Motor neuron (in vitro differentiated cells): ENCODE data around the gene TRAF4. TPM values are rescaled to one million over a fixed set of nuclear protein-coding genes. Genes with fewer than 3 reads are reported as not detected.

Experiments
- ATAC-seq, 8 experiments: fragments of 200-7000 bp; cut with Tn5 transposase; replicated peaks in 6 of 8; 2 replicates each; pipeline ENCODE4 v1.8.0; 2021; ENCODE audit warnings: mild to moderate bottlenecking in 8 of 8, moderate library complexity in 8 of 8
- H3K27ac ChIP-seq, 2 donors: fragments of 250-450 bp; sonication (Bioruptor Pico); 2 replicates each; pipeline ENCODE4 v1.9.0; 2021; ENCODE audit warnings: antibody characterized with exemption in 2 of 2, mild to moderate bottlenecking in 2 of 2, moderate library complexity in 1 of 2
- H3K4me1 ChIP-seq, 2 donors: fragments of 250-450 bp; sonication (Bioruptor Pico); replicated peaks in 1 of 2; 2 replicates each; pipeline ENCODE4 v1.6.1; 2021; ENCODE audit warnings: antibody characterized with exemption in 2 of 2, mild to moderate bottlenecking in 2 of 2, moderate library complexity in 1 of 2
- H3K4me3 ChIP-seq, 5 donors: fragments of 250-450 bp; sonication (Bioruptor Pico); 2 replicates each; pipeline ENCODE4 v1.9.0; 2021; ENCODE audit warnings: antibody characterized with exemption in 5 of 5, mild to moderate bottlenecking in 5 of 5, moderate library complexity in 4 of 5
- WGBS, 10 experiments: fragments of 450-650 bp; shearing (Covaris generic); methylation state at CpG; one replicate each; pipeline ENCODE4 v1.0.0; 2022; 5-methylcytosine and 5-hydroxymethylcytosine counted together
- in situ Hi-C, 9 experiments: fragments of 400-800 bp; cut with MboI; loops; one replicate each; pipeline ENCODE4 v1.15.0; 2021; ENCODE audit warnings: low sequenced_read_pairs in 9 of 9, low pct_unique_long_range_greater_than_20kb in 2 of 9; ENCODE audit not compliant: unreplicated experiment in 9 of 9
- total RNA-seq, 8 experiments: library from RNA; unstranded; fragments of 300-600 nt; gene quantifications; 2 replicates each; pipeline versions ENCODE4 v1.2.3 to v1.2.4, GENCODE V29; 2022

Gene TRAF4
- total RNA-seq, 8 experiments from 2014 or later = 38.4 to 86.7 (median 67.7) TPM

DNA sequence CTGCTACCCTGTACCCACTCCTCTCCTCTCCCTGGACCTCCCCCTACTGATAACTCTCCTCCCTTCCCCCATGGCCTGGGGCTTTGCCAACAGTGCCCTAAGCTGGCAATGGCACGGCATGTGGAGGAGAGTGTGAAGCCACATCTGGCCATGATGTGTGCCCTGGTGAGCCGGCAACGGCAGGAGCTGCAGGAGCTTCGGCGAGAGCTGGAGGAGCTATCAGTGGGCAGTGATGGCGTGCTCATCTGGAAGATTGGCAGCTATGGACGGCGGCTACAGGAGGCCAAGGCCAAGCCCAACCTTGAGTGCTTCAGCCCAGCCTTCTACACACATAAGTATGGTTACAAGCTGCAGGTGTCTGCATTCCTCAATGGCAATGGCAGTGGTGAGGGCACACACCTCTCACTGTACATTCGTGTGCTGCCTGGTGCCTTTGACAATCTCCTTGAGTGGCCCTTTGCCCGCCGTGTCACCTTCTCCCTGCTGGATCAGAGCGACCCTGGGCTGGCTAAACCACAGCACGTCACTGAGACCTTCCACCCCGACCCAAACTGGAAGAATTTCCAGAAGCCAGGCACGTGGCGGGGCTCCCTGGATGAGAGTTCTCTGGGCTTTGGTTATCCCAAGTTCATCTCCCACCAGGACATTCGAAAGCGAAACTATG lies 5.2 kb downstream of the TRAF4 start:
- in situ Hi-C loops = loop anchor here in 1 of 9 experiments (25.0 kb wide), 1 partner anchor 363 kb away; no protein-coding TSS in a partner anchor
- 80 to 96% (median 87%) methylated on average over 1 to 7 of the region's 18 CpGs; no CpG with 5 or more reads in 4 of the 10 experiments for WGBS, 10 experiments
- H3K4me1 ChIP-seq = peaks cover 22 to 23% of the 10 kb centered on the region in 2 donors
- no peak overlapping the region for H3K4me3 ChIP-seq
- no peak overlapping the region for H3K27ac ChIP-seq
- ATAC-seq = no peak

DNA sequence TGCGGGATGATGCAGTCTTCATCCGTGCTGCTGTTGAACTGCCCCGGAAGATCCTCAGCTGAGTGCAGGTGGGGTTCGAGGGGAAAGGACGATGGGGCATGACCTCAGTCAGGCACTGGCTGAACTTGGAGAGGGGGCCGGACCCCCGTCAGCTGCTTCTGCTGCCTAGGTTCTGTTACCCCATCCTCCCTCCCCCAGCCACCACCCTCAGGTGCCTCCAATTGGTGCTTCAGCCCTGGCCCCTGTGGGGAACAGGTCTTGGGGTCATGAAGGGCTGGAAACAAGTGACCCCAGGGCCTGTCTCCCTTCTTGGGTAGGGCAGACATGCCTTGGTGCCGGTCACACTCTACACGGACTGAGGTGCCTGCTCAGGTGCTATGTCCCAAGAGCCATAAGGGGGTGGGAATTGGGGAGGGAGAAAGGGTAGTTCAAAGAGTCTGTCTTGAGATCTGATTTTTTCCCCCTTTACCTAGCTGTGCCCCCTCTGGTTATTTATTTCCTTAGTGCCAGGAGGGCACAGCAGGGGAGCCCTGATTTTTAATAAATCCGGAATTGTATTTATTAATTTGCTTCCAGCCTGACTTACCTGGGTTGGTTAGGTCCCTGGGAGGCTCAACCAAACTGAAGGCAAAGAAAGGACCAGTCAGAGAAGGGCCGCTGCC lies 5.8 kb downstream of the TRAF4 start:
- peak overlapping the region in 1 of 2 donors; percentile 42 for H3K27ac ChIP-seq
- peak overlapping the region in 2 of 5 donors; percentile 1 to 4 for H3K4me3 ChIP-seq
- WGBS, 10 experiments = 0 to 80% (median 33%) methylated on average over 1 to 5 of the region's 11 CpGs; no CpG with 5 or more reads in 4 of the 10 experiments
- H3K4me1 ChIP-seq = peaks cover 22 to 23% of the 10 kb centered on the region in 2 donors
- in situ Hi-C loops = loop anchor here in 4 of 9 experiments (25.0 kb wide), 3 partner anchors 113 to 363 kb away; partner anchors contain the start of genes DHRS13 (in 2 of the 4) and ERAL1 (in 1 of the 4)
- peak in 1 of 8 experiments; percentile 3 for ATAC-seq

DNA sequence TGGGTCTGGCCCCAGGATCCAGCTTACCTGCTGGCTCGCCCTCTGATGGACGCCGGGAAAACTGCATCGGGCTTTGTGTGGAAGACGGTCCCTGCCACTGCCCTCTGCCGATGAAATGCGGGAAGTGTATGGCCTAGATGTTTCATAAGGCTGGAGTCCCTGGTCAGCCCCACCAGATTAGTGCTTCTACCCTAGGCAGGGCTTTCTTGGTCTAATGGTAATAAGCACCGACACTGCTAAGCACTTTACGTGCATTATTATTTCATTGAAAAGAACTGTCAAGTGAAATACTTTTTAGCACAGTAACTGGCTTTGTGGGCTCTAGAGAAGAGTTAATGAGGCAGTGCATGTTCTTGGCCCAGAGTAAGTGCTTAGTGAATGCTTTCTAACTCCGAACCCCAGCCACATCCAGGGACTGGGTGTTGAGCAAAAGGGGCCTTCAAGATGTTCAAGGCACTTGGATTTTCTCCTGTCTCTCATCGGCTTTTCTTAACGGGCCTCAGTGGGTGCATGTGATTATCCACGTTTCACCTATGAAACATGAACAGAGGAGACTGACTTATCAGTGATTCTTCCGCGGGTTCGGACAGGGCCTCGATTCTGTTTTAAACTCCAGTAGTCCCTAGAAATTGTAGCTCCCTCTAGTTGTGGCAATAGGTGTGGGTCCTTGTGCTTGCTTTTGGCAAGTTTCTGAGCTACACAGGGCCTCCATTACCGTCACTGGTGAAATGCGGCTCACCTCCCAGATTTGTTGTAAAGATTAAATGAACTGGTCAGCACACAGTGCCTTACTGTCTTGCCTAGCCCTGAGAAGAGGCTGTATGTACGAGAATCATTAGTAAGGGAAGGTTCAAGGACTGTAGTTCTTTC lies 6.6 kb downstream of the TRAF4 start:
- peak overlapping the region in 1 of 2 donors; percentile 15 for H3K27ac ChIP-seq
- in situ Hi-C loops = loop anchor here in 3 of 9 experiments (25.0 kb wide), 2 partner anchors 112 to 162 kb away; partner anchors contain the start of genes DHRS13 (in 2 of the 3) and ERAL1 (in 1 of the 3)
- H3K4me3 ChIP-seq = peak overlapping the region in 2 of 5 donors; percentile 1 to 4
- peaks cover 22 to 23% of the 10 kb centered on the region in 2 donors for H3K4me1 ChIP-seq
- 0 to 100% (median 61%) methylated on average over 1 to 13 of the region's 20 CpGs for WGBS, 10 experiments
- ATAC-seq = peak; percentile 20 to 63 (median 53)

DNA sequence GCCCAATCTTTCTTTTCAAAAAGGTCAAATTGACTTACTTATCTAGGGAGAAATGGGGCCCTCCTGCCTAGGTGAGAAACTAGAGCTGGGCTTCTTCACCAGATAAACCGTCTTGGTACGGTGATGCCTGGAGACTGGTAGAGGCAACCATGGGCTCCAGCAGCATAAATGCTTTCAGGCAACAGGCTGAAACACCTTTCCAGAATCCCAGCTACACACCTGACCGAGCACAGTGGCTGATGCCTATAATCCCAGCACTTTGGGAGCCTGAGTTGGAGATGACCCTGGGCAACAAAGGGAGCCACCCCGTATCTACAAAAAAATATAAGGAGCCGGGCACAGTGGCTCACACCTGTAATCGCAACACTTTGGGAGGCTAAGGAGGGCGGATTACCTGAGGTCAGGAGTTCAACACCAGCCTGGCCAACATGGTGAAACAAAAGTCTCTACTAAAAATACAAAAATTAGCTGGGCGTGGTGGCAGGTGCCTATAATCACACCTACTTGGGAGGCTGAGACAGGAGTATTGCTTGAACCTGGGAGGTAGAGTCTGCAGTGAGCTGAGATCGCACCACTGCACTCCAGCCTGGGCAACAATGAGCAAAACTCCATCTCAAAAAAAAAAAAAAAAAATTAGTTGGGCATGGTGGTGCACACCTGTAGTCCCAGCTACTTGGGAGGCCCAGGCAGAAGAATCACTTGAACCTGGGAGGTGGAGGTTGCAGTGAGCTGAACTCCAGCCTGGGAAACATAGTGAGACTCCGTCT lies 8.0 kb downstream of the TRAF4 start:
- H3K4me1 ChIP-seq = peaks cover 10 to 11% of the 10 kb centered on the region in 2 donors
- ATAC-seq = no peak
- H3K4me3 ChIP-seq = no peak overlapping the region
- WGBS, 10 experiments = 80 to 100% (median 98%) methylated on average over 1 to 7 of the region's 10 CpGs; no CpG with 5 or more reads in 1 of the 10 experiments
- no peak overlapping the region for H3K27ac ChIP-seq
- in situ Hi-C loops = loop anchor here in 3 of 9 experiments (25.0 kb wide), 2 partner anchors 111 to 161 kb away; partner anchors contain the start of genes DHRS13 (in 2 of the 3) and ERAL1 (in 1 of the 3)

DNA sequence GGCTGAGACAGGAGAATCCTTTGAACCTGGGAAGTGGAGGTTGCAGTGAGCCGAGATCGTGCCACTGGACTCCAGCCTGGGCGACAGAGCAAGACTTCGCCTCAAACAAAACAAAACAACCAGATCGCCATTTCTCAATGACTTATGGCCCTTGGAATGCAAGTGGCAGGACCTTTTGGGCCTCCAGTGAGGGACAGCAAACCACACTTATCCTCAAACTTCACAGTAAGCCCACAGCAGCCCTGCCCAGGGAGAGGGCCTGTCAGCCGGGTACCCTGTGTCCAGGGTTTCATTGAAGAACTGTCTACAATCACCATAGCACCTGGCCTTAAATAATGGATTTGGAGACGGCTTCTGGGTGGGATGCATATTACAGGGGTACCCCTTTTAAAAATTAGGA lies 11.7 kb downstream of the TRAF4 start:
- WGBS, 10 experiments = 83 to 100% (median 94%) methylated on average over 1 to 2 of the region's 7 CpGs; no CpG with 5 or more reads in 3 of the 10 experiments
- Histone ChIP-seq H3K4me3 (no peak overlapping the region), H3K27ac (no peak overlapping the region), H3K4me1 (peaks cover under 1 to 2% of the 10 kb centered on the region in 2 donors)
- in situ Hi-C loops = loop anchor here in 3 of 9 experiments (25.0 kb wide), 2 partner anchors 107 to 157 kb away; partner anchors contain the start of genes DHRS13 (in 2 of the 3) and ERAL1 (in 1 of the 3)
- no peak for ATAC-seq

DNA sequence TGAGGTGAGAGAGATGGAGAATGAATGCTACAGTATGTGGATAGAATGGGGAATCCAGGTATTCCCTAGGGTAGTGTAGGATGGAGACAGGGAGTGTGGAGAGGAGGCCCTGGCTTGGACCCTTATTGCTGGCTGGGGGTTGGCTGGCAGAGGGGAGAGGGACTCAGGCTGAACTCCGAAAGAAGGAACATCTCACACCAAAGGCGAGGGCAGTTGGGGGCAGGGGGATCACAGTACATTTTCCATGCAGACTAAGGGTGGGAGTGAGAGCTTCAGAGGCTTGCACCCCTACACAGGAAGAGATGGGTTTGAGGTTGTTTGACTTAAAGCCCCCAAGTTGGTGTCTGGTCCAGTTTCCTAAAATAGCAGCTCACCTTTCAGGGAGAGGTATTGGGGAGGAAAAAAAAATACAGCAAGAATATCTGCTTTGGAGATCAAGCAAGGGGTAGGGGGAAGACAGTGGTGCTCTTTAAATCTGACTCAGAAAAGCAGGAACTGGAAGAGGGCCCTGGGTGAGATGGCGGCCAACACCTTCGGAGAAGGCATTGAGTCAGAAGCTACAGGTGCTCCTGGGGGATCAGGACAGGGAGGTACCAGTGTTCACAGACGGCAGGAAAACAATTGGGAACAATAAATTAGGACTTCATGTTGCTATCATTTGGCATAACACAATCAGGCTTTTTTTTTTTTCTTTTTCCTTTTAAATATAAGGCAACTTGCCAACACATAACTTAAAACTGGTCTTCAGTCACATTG lies 12.4 kb downstream of the TRAF4 start:
- 71 to 100% (median 84%) methylated on average over 1 to 4 of the region's 5 CpGs; no CpG with 5 or more reads in 3 of the 10 experiments for WGBS, 10 experiments
- H3K27ac ChIP-seq = no peak overlapping the region
- in situ Hi-C loops = loop anchor here in 3 of 9 experiments (25.0 kb wide), 2 partner anchors 106 to 156 kb away; partner anchors contain the start of genes DHRS13 (in 2 of the 3) and ERAL1 (in 1 of the 3)
- ATAC-seq = peak in 1 of 8 experiments; percentile 2
- H3K4me3 ChIP-seq = no peak overlapping the region
- no peaks in the 10 kb centered on the region for H3K4me1 ChIP-seq

DNA sequence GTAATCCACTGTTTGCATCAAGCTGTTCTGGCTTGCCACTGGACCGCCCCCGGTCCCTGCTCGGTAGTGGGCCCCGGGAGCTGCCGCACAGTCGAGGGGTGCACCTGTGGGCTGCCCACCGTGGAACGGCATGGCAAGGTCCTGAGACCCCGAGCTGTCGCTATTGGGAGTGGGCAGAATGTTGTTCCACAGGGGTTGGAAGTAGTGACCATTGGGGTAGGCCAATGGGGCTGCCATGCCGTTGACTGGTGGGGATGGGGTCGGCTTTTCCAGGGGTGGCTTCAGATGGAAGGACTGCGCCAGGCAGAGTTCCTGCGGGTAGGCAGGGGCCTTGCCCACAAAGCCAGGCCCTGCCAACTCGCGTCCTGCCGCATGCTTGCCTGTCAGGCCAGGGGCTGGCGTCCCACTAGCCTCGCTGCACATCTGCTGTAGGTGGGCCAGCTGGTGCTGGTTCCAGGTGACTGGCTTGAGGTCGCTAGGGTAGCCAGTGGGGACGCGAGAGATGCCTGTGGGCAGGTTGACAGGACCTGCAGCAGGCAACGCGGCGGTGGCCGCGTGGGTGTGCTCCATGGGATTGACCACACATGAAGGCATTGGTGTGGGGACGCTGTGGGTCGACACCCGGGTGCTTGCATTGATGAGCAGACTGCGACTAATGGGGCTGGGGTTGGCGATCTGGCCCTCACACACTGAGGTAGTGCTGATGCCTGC lies 14.8 kb downstream of the TRAF4 start:
- 81 to 100% (median 92%) methylated on average over 3 to 5 of the region's 32 CpGs; no CpG with 5 or more reads in 6 of the 10 experiments for WGBS, 10 experiments
- Histone ChIP-seq H3K4me1 (no peaks in the 10 kb centered on the region), H3K27ac (no peak overlapping the region), H3K4me3 (no peak overlapping the region)
- in situ Hi-C loops = loop anchor here in 3 of 9 experiments (25.0 kb wide), 2 partner anchors 104 to 154 kb away; partner anchors contain the start of genes DHRS13 (in 2 of the 3) and ERAL1 (in 1 of the 3)
- peak in 5 of 8 experiments; percentile 14 to 29 (median 26) for ATAC-seq

DNA sequence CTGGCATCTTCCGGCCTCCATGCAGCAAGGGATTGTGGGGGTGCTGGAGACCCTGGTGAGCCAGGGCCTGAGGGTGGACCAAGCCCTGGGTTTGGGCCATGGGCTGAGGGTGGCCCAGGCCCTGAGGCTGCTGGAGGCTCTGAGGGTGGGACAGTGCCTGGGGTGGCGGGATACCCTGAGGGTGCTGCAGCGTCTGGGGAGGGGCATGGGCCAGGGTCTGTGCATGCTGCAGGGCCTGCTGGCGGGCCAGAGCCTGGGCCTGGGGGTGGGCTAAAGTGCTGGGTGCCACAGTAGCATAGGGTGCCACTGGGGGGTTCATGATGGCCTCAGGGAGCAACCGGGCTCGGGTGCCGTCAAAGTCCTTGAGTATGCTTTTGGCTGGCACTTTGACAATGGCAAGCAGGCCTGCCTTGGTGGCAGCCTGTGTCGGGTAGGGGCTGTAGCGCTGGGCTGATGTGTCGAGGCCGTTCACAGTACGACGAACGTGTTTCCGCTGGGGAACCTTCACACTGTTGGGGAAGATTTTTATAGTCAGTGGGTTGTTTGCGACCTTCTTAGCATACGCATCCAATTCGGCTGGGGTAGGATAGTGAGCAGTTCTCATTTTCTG lies 15.6 kb downstream of the TRAF4 start:
- in situ Hi-C loops = loop anchor here in 3 of 9 experiments (25.0 kb wide), 2 partner anchors 103 to 153 kb away; partner anchors contain the start of genes DHRS13 (in 2 of the 3) and ERAL1 (in 1 of the 3)
- Histone ChIP-seq H3K27ac (no peak overlapping the region), H3K4me3 (no peak overlapping the region), H3K4me1 (no peaks in the 10 kb centered on the region)
- ATAC-seq = peak in 5 of 8 experiments; percentile 20 to 52 (median 46)
- 75 to 100% (median 97%) methylated on average over 1 to 10 of the region's 18 CpGs; no CpG with 5 or more reads in 2 of the 10 experiments for WGBS, 10 experiments

DNA sequence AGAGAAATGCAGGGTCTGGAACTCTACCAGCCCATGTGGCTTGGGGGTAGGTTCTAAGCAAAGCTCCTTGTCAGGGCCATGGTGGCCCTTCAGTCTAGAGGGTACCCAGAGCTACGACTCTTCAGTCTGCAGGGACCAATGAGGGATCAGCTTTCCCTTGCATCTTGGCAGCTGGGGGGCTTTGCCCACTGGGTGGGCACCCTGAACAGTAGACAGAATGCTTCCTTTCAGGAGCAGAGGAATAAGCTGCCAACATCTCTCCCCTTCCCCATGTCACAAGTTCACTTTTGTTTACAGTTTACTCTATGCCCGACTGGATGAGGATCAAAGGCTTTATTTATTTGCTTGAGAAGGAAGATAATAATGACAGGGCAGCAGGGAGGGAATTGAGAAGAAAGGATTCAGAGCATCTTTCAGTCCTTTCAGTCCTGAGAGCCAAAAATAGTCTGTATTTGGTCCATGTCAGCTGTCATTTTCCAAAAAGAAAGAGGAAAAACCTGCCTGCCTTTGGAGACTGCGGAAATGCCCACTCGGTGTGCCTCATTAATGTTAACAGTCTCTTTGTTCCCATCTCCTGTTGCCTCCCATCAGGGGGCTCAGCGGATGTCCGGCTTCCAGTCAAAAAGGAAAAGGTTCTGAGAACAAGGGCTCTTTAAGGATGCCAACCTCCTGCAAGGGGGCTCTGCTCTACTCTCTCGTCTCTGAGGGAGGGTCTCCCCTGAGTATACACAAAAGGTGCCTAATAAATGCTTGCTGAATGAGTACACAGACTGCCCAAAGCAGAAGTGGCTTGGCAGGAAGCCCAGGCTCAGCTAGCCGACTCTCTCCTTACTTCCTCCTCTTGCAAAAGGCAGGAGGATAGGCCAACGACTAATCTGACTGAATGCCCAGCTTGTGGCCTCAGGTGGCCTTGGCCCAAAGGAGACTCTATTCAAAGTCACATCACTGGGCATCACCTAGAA lies 17.1 kb downstream of the TRAF4 start:
- no peaks in the 10 kb centered on the region for H3K4me1 ChIP-seq
- no peak overlapping the region for H3K27ac ChIP-seq
- 35 to 75% (median 39%) methylated on average over 2 to 7 of the region's 9 CpGs; no CpG with 5 or more reads in 2 of the 10 experiments for WGBS, 10 experiments
- no peak for ATAC-seq
- no peak overlapping the region for H3K4me3 ChIP-seq
- in situ Hi-C loops = loop anchor here in 4 of 9 experiments (10.0 to 25.0 kb wide), 3 partner anchors 101 to 164 kb away; partner anchors contain the start of genes DHRS13 (in 2 of the 4) and ERAL1 (in 1 of the 4)
